Panc1 (cell line): ENCODE data around the gene SLC25A12. TPM values are rescaled to one million over a fixed set of nuclear protein-coding genes. Genes with fewer than 3 reads are reported as not detected.

Experiments
- ATAC-seq: fragments of 200-7000 bp; cut with Tn5 transposase; 2 replicates; pipeline ENCODE4 v1.9.1; 2020; ENCODE audit warnings: mild to moderate bottlenecking, moderate library complexity
- BruUV-seq: library from RNA; stranded (reverse); fragments of 400-500 nt; replicated peaks from 2 replicates; lab custom pipeline; 2021; lab: Mats Ljungman, UMichigan
- CTCF ChIA-PET: fragments of 300-600 bp; sonication (Branson Sonifier 250); formaldehyde crosslinking; loops from one replicate; lab custom pipeline; 2022; ENCODE audit warnings: antibody characterized with exemption; lab: Charles Lee
- POLR2A ChIA-PET: fragments of 300-600 bp; sonication (Branson Sonifier 250); formaldehyde crosslinking; loops from one replicate; lab custom pipeline; 2022; ENCODE audit warnings: antibody characterized with exemption; lab: Charles Lee
- DNase-seq: peaks from one replicate; pipeline ENCODE4 v3.0.0-alpha.2; 2010; ENCODE audit warnings: low read depth, low spot score
- H3K27ac ChIP-seq: 2 replicates; pipeline ENCODE4 v1.5.1; 2011; ENCODE audit warnings: mild to moderate bottlenecking, low read length, inconsistent platforms
- H3K27me3 ChIP-seq: fragments of 200-500 bp; sonication (Bioruptor generic); 2 replicates; pipeline ENCODE4 v1.6.0; 2014; ENCODE audit warnings: low read length, inconsistent platforms; ENCODE audit not compliant: control insufficient read depth, insufficient read depth
- H3K36me3 ChIP-seq: fragments of 200-500 bp; sonication (Bioruptor generic); 2 replicates; pipeline ENCODE4 v1.5.1; 2014; ENCODE audit warnings: inconsistent platforms, mild to moderate bottlenecking, low read length, moderate library complexity; ENCODE audit not compliant: control insufficient read depth, insufficient read depth
- H3K4me1 ChIP-seq: 2 replicates; pipeline ENCODE4 v1.5.1; 2011; ENCODE audit warnings: inconsistent platforms, mild to moderate bottlenecking, low read length, moderate library complexity; ENCODE audit not compliant: control insufficient read depth, insufficient read depth
- H3K4me3 ChIP-seq, 2 experiments: 2 replicates each; pipeline ENCODE4 v1.5.1; 2011 to 2012; ENCODE audit warnings: low read depth in 2 of 2, low read length in 2 of 2, mild to moderate bottlenecking in 2 of 2, inconsistent platforms in 1 of 2, moderate library complexity in 1 of 2
- H3K9me3 ChIP-seq: fragments of 200-500 bp; sonication (Bioruptor generic); 2 replicates; pipeline ENCODE4 v1.5.1; 2014; ENCODE audit warnings: low read depth, mild to moderate bottlenecking, inconsistent platforms, low read length, moderate library complexity; ENCODE audit not compliant: control insufficient read depth, insufficient read depth
- POLR2AphosphoS5 ChIP-seq: IDR thresholded peaks from 2 replicates; pipeline ENCODE4 v1.6.1; 2012; ENCODE audit warnings: mild to moderate bottlenecking, low read depth, low read length, moderate library complexity
- REST ChIP-seq, 2 experiments: IDR thresholded peaks; 2 replicates each; pipeline ENCODE4 v1.6.1; 2011 to 2012; ENCODE audit warnings: low read depth in 2 of 2, control low read depth in 1 of 2, low read length in 1 of 2, mild to moderate bottlenecking in 1 of 2, moderate library complexity in 1 of 2; ENCODE audit not compliant: insufficient read depth in 1 of 2
- SIN3A ChIP-seq: IDR thresholded peaks from 2 replicates; pipeline ENCODE4 v1.6.1; 2012; ENCODE audit warnings: low read depth, mild to moderate bottlenecking, low read length, moderate library complexity, borderline replicate concordance; ENCODE audit not compliant: insufficient read depth
- TCF7L2 ChIP-seq: IDR thresholded peaks from 2 replicates; pipeline ENCODE4 v1.6.1; 2011; ENCODE audit warnings: mild to moderate bottlenecking, low read depth, low read length, inconsistent platforms
- in situ Hi-C: cut with HindIII; loops from 2 replicates; pipeline ENCODE4 v1.10.0; 2016; ENCODE audit warnings: low sequenced_read_pairs, low pct_unique_long_range_greater_than_20kb
- intact Hi-C: fragments of 100-400 bp; cut with micrococcal nuclease; formaldehyde crosslinking; loops from one replicate; pipeline ENCODE4 v1.10.0; 2022; ENCODE audit not compliant: unreplicated experiment
- total RNA-seq: library from RNA; stranded (reverse); gene quantifications from one replicate; pipeline ENCODE4 v1.2.1, GENCODE V29; 2021; ENCODE audit not compliant: unreplicated experiment
- TF ChIP-seq, protein P1 (sequence below): fragments of 450-650 bp; IDR thresholded peaks from 2 replicates; pipeline ENCODE4 v1.5.1; 2017; ENCODE audit warnings: mild to moderate bottlenecking

SLC25A12 gene
- total RNA-seq, 1 experiment from 2014 or later, result 17.8 TPM

GRCh38 chr2:171889808-171890207 lies 4.2 kb downstream of the SLC25A12 start:
- ChIA-PET POLR2A (interaction anchor here (0.7 kb wide), 1 partner anchor 120 kb away, joined by 6 read pairs; no protein-coding TSS in a partner anchor), CTCF (no interaction called here)
- Histone ChIP-seq H3K9me3 (no peaks in the 10 kb centered on the region), H3K27me3 (no peaks in the 10 kb centered on the region), H3K36me3 (no peaks in the 10 kb centered on the region; the same call in 1 of the 2 replicates), H3K4me1 (peaks cover 7% of the 10 kb centered on the region), H3K27ac (no peak overlapping the region), H3K4me3 (no peak overlapping the region)
- BruUV-seq, result no TSS peak
- no peak for TF ChIP-seq TCF7L2
- TF ChIP-seq REST (IDR thresholded peaks at IDR 0.05; ENCODE audit: insufficient read depth in 1 of 2, low read depth in 2 of 2, low read length in 1 of 2), result no peak
- TF ChIP-seq POLR2AphosphoS5, result no peak
- TF ChIP-seq SIN3A, result no peak
- TF ChIP-seq, protein P1, sequence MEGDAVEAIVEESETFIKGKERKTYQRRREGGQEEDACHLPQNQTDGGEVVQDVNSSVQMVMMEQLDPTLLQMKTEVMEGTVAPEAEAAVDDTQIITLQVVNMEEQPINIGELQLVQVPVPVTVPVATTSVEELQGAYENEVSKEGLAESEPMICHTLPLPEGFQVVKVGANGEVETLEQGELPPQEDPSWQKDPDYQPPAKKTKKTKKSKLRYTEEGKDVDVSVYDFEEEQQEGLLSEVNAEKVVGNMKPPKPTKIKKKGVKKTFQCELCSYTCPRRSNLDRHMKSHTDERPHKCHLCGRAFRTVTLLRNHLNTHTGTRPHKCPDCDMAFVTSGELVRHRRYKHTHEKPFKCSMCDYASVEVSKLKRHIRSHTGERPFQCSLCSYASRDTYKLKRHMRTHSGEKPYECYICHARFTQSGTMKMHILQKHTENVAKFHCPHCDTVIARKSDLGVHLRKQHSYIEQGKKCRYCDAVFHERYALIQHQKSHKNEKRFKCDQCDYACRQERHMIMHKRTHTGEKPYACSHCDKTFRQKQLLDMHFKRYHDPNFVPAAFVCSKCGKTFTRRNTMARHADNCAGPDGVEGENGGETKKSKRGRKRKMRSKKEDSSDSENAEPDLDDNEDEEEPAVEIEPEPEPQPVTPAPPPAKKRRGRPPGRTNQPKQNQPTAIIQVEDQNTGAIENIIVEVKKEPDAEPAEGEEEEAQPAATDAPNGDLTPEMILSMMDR, result no peak
- intact Hi-C loops, result no loop called here
- in situ Hi-C loops, result no loop called here
- DNase-seq, result no peak
- no peak for ATAC-seq

- POLR2A ChIA-PET, result no interaction called here
- no TSS peak for BruUV-seq
- no peaks in the 10 kb centered on the region; the same call in 1 of the 2 replicates for H3K36me3 ChIP-seq
- no peaks in the 10 kb centered on the region for H3K9me3 ChIP-seq
- no peak for ATAC-seq
- no peak overlapping the region for H3K27ac ChIP-seq
- in situ Hi-C loops, result no loop called here
- H3K4me1 ChIP-seq, result peaks cover 7% of the 10 kb centered on the region
- CTCF ChIA-PET, result no interaction called here
- intact Hi-C loops, result no loop called here
- no peak overlapping the region for H3K4me3 ChIP-seq
- DNase-seq, result no peak
- no peaks in the 10 kb centered on the region for H3K27me3 ChIP-seq
- TF ChIP-seq SIN3A (no peak), TCF7L2 (no peak), POLR2AphosphoS5 (no peak), REST (IDR thresholded peaks at IDR 0.05; ENCODE audit: insufficient read depth in 1 of 2, low read depth in 2 of 2, low read length in 1 of 2) (no peak)
- TF ChIP-seq, protein P1, result no peak
Observed at GRCh38 chr2:171889333-171889732, 4.7 kb downstream of the SLC25A12 start.
